Measurements from ENCODE around the gene OSBPL5.

Gene OSBPL5

DNA sequence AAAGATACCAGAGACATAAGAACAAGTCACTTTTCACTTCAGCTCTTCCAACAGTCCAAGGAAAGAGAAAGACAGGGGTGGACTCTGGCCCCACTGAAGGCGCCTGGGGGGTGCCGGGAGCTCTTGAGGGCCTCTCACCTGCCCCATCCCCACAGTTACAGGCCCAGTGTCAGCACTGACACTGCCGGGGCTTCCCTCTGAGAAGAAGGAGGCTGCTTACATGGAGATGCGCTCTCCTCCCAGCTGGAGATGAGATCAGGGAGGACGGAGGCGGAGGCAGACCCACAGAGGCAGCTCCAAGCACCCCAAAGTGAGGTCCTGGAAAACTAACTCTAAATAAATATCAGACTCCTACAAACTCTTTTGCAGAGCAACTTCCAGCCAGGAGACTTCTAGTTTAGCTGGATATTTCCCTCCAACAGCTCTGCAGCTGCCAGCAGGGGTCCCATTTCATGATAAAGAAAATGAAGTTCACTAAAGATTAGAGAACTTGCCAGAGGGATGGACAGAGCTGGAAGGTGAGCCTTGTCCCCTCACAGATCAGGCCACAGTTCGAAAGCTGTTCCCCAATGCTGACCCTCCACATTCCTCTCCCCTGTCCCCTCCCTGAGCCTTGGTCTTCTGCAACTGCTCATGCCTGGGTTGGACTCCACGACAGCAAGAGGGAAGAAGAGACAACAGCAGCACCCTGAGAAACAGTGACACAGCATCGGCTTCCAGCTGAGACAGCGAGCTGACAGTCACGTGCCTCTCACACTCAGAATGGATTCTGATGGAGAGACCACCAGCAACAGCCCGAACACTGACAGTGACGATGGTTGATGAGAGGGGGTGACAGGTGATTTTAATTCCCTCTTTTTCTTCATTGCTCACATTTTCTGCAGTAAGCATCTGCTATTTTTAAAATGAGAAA is 113.7 kb downstream of the OSBPL5 start:
- DNase-seq (ENCODE audit: low read depth) = no peak

- DNase-seq (ENCODE audit: low read depth) = no peak
Observed at GRCh38 chr11:3050386-3051195, 114.5 kb downstream of the OSBPL5 start.

DNA sequence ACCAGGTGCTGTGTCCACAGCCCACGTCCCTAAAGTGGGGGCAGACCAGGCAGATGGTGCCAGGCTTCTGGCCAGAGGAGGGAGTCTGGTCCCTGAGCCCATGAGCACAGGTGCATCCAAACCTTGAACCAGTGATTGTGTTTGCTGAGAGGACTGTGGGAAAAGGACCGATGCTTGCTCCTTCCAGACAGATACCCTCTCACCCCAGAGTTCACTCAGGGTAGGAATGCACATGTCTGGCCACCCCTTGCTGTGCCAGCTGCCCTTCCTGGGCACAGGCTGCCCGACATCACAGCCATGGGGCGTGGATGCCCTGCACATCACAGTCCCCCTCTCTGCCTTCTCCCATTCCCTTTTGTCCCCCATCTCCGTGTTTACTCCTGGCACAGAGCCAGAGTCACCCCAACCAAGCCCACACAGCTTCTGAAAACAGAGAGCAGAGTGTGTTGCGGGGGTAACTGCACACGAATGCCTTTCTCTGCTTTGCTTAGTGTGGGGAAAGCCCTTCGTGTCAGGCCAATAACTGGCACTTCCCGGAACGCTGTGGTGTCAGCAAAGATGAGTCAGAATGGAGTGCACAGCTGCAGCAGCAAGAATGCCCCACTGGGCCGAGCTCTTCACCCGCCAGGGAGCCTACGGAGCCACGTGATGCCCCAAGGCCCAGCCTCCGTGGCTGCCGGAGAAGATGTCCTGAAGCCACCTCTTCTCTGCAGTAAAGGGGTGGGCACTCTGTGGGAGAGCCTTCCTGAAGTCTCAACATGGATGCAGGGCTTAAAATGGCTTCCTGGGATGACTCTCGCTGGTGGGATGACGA is 115.5 kb downstream of the OSBPL5 start:
- peak; percentile 98 for DNase-seq (ENCODE audit: low read depth)

- DNase-seq (ENCODE audit: low read depth) = no peak
Observed at GRCh38 chr11:3047637-3048036, 117.5 kb downstream of the OSBPL5 start.

DNA sequence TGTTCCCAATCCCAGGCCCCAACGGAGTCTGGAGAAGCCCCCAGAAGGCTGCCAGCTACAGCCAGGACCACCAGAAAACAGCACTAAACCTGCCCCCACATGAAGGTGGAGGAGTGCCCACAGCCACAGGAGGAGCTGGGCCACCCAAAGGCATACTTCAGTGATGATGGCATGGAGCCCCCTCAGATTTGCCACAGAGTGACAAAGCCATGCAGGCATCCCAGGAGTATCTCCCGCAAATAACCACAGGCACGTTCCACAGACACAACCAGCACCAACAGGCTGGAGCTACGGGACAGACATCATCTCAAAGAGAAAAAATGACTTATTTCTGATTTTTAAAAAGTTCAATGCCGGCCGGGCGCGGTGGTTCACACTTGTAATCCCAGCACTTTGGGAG is 118.5 kb downstream of the OSBPL5 start:
- DNase-seq (ENCODE audit: low read depth) = no peak

DNA sequence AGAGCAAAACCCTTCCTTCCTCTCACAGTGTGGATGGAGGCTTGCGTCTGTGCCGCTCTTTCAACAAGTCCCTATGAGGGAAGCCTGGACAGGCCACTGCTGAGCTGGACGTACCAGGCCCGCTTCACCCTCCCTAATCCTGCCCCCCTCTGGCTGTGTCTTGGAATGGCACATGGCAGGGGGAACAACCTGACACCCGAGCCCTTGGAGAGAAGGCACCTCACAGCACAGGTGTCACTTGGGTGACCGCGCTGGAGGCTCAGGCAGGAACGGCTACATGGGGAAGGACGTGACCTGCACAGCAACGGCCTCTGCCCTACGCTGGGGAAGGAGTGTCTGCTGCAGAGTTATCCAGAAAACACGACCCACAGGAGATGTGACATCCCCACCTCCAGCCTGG is 118.9 kb downstream of the OSBPL5 start:
- DNase-seq (ENCODE audit: low read depth) = no peak

DNA sequence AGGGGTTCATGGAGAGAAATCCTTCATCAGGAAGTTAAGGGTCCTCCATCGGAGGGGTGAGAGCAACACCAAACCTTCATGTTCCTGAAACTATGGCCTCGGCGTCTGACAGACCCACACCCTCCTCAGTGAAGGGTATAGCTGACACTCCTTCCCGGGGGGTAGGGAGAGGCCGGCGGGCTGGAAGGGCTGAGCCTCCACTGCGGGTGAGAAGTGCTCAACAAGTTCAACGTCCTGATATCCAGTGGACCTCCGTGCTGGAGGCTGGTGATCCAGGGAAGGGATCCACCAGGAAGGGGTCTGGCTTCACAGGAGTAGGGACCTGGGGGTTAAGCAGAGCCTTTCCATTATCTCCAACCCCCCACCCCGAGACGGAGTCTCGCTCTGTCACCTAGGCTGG is 120.2 kb downstream of the OSBPL5 start:
- no peak for DNase-seq (ENCODE audit: low read depth)

DNA sequence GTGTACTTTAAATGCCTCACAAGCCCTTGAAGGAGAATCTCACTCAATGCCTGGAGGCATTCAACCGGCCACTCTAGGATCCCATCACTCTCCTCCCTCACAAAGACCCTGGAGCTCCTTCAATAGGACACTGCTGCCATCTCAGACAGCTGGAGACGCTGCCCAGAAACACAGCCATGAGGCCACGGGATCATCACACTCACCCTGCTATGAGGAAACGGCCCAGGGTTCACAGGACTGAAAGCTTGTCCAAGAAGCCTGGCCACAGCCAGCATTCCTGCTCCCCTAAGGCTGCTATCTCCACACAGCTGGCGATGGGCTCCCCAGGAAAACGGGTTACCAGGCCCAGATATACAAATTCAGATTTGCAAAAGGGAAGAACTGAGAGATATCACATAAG is 121.1 kb downstream of the OSBPL5 start:
- peak; percentile 42 for DNase-seq (ENCODE audit: low read depth)

GRCh38 chr11:3043315-3043871 is 121.7 kb downstream of the OSBPL5 start:
- DNase-seq (ENCODE audit: low read depth) = peak; percentile 46

GRCh38 chr11:3042496-3043314 is 122.4 kb downstream of the OSBPL5 start:
- no peak for DNase-seq (ENCODE audit: low read depth)

GRCh38 chr11:3041699-3042441 is 123.2 kb downstream of the OSBPL5 start:
- DNase-seq (ENCODE audit: low read depth) = no peak

DNA sequence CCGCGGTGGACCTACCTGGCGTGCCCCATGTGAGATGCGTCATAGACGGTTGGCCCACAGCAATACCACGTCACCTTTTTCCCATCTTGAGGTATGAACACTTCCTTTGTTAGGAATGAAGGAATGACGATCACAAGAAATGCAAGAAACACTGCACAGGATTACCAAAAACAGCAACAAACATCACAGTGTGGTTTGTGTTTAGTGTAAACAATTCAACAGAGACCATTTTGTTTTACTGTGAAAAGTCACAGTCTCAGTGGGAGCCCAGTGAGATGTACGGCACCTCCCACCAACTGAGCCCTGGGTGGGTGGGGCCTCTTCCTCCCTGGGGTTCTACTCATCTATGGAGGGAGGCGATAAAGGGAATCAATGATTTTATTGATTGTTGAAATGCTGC is 124.2 kb downstream of the OSBPL5 start:
- DNase-seq (ENCODE audit: low read depth) = no peak

- DNase-seq (ENCODE audit: low read depth) = no peak
Observed at GRCh38 chr11:3037945-3038271, 127.2 kb downstream of the OSBPL5 start.

Data from iris pigment epithelial cell (primary cell).